GM12878 (cell line): ENCODE measurements around the gene SPRY4. TPM values are rescaled to one million over a fixed set of nuclear protein-coding genes. Genes with fewer than 3 reads are reported as not detected.

Experiments
- ATAC-seq: fragments of 200-7000 bp; cut with Tn5 transposase; 3 replicates; pipeline ENCODE4 v1.9.1; 2020; ENCODE audit warnings: mild to moderate bottlenecking, moderate library complexity
- BruUV-seq: library from RNA; stranded (reverse); fragments of 400-500 nt; replicated peaks from 2 replicates; lab custom pipeline; 2021; lab: Mats Ljungman, UMichigan
- CTCF ChIA-PET: fragments of 300-600 bp; sonication (Branson Sonifier 250); formaldehyde crosslinking; extraction: SDS; loops from one replicate; lab custom pipeline; 2021; ENCODE audit warnings: inconsistent platforms; lab: Yijun Ruan, JAX
- POLR2A ChIA-PET: fragments of 350-600 bp; formaldehyde crosslinking; extraction: SDS; loops from one replicate; lab custom pipeline; 2021; ENCODE audit warnings: inconsistent platforms; lab: Charles Lee
- RAD21 ChIA-PET: fragments of 300-600 bp; sonication (Branson Sonifier 250); formaldehyde crosslinking; loops from one replicate; lab custom pipeline; 2023; ENCODE audit warnings: antibody characterized with exemption; ENCODE audit not compliant: unreplicated experiment; lab: Charles Lee
- SMC1A ChIA-PET: fragments of 300-600 bp; sonication (Branson Sonifier 250); formaldehyde crosslinking; loops from one replicate; lab custom pipeline; 2023; ENCODE audit not compliant: unreplicated experiment, uncharacterized antibody; lab: Charles Lee
- DNase-seq: peaks from one replicate; pipeline ENCODE4 v3.0.0-alpha.2; 2011; ENCODE audit warnings: low read depth, low spot score
- FAIRE-seq: peaks from 3 replicates; lab custom pipeline; 2011; peaks lifted over from hg19 to GRCh38; lab: Jason Lieb, UNC
- H2AFZ ChIP-seq: 2 replicates; pipeline ENCODE4 v1.6.0; 2011; ENCODE audit warnings: low read depth, low read length, control low read depth; ENCODE audit not compliant: control insufficient read depth
- H3K27ac ChIP-seq: 2 replicates; pipeline ENCODE4 v1.5.1; 2011; ENCODE audit warnings: control low read depth; ENCODE audit not compliant: control insufficient read depth, insufficient read depth
- H3K27me3 ChIP-seq, 2 experiments: replicated peaks in 1 of 2; 2 replicates each; pipeline versions ENCODE4 v1.6.0 to v1.6.1; 2011; ENCODE audit warnings: low read length in 1 of 2; ENCODE audit not compliant: control insufficient read depth in 2 of 2, insufficient read depth in 2 of 2
- H3K36me3 ChIP-seq, 2 experiments: 2 replicates each; pipeline ENCODE4 v1.5.1; 2011; ENCODE audit warnings: low read length in 1 of 2; ENCODE audit not compliant: control insufficient read depth in 2 of 2, insufficient read depth in 2 of 2
- H3K4me1 ChIP-seq: 2 replicates; pipeline ENCODE4 v1.6.1; 2011; ENCODE audit warnings: mild to moderate bottlenecking, low read length, moderate library complexity, mixed read lengths; ENCODE audit not compliant: control insufficient read depth, insufficient read depth
- H3K4me2 ChIP-seq: 2 replicates; pipeline ENCODE4 v1.6.0; 2011; ENCODE audit warnings: control low read depth; ENCODE audit not compliant: control insufficient read depth, insufficient read depth
- H3K4me3 ChIP-seq: fragments of 200-600 bp; sonication (generic); 2 replicates; pipeline ENCODE4 v1.5.1; 2016
- H3K79me2 ChIP-seq: 2 replicates; pipeline ENCODE4 v1.6.0; 2011; ENCODE audit warnings: low read length; ENCODE audit not compliant: control insufficient read depth, insufficient read depth
- H3K9ac ChIP-seq: 2 replicates; pipeline ENCODE4 v1.8.0; 2011; ENCODE audit warnings: low read length, control low read depth, mixed read lengths; ENCODE audit not compliant: control insufficient read depth, insufficient read depth
- H3K9me3 ChIP-seq: replicated peaks from 3 replicates; pipeline ENCODE4 v1.5.1; 2011; ENCODE audit warnings: mild to moderate bottlenecking, low read length; ENCODE audit not compliant: control insufficient read depth, insufficient read depth
- H4K20me1 ChIP-seq: 2 replicates; pipeline ENCODE4 v1.6.0; 2011; ENCODE audit not compliant: control insufficient read depth, insufficient read depth
- BCL3 ChIP-seq: IDR thresholded peaks from 2 replicates; pipeline ENCODE4 v1.6.1; 2011; ENCODE audit warnings: borderline replicate concordance, low read depth, mild to moderate bottlenecking, moderate library complexity, low read length; ENCODE audit not compliant: insufficient read depth, poor library complexity, severe bottlenecking
- BCLAF1 ChIP-seq: fragments of 450-650 bp; IDR thresholded peaks from 2 replicates; pipeline ENCODE4 v1.6.1; 2017; ENCODE audit warnings: antibody characterized with exemption, mild to moderate bottlenecking, moderate library complexity
- CHD4 ChIP-seq: fragments of 200-600 bp; sonication (generic); IDR thresholded peaks from 2 replicates; pipeline ENCODE4 v1.6.1; 2016; ENCODE audit warnings: mild to moderate bottlenecking
- FOS ChIP-seq: IDR thresholded peaks from 3 replicates; pipeline ENCODE4 v1.6.1; 2011; ENCODE audit warnings: borderline replicate concordance; ENCODE audit not compliant: insufficient read length; ENCODE audit errors: extremely low read depth
- GATAD2B ChIP-seq: fragments of 450-650 bp; conservative IDR thresholded peaks from 2 replicates; pipeline ENCODE4 v1.6.1; 2017; ENCODE audit warnings: low read depth, mild to moderate bottlenecking, moderate library complexity
- MEF2B ChIP-seq: fragments of 450-650 bp; IDR thresholded peaks from 2 replicates; pipeline ENCODE4 v1.6.1; 2018; ENCODE audit warnings: mild to moderate bottlenecking, moderate library complexity; ENCODE audit not compliant: partially characterized antibody, poor library complexity, severe bottlenecking
- NR2C1 ChIP-seq: fragments of 450-650 bp; IDR thresholded peaks from 2 replicates; pipeline ENCODE4 v1.6.1; 2017; ENCODE audit warnings: antibody characterized with exemption, mild to moderate bottlenecking, moderate library complexity
- NR2C2 ChIP-seq: IDR thresholded peaks from 2 replicates; pipeline ENCODE4 v1.6.1; 2011; ENCODE audit warnings: borderline replicate concordance, low read depth; ENCODE audit not compliant: control insufficient read depth, insufficient read length
- POU2F2 ChIP-seq: IDR thresholded peaks from 3 replicates; pipeline ENCODE4 v1.6.1; 2011; ENCODE audit warnings: low read depth, mild to moderate bottlenecking, low read length, borderline replicate concordance
- RBBP5 ChIP-seq: fragments of 200-600 bp; sonication (generic); conservative IDR thresholded peaks from 2 replicates; pipeline ENCODE4 v1.6.1; 2016
- WRNIP1 ChIP-seq: IDR thresholded peaks from 2 replicates; pipeline ENCODE4 v1.6.1; 2011; ENCODE audit warnings: low read depth, low read length, improper control_type of control experiment, borderline replicate concordance
- ZBED1 ChIP-seq: IDR thresholded peaks from 2 replicates; pipeline ENCODE4 v1.6.1; 2016; ENCODE audit warnings: borderline replicate concordance
- ZNF384 ChIP-seq: IDR thresholded peaks from 2 replicates; pipeline ENCODE4 v1.6.1; 2012; ENCODE audit warnings: low read depth, mild to moderate bottlenecking, low read length, improper control_type of control experiment, borderline replicate concordance
- WGBS: methylation state at CpG from one replicate; pipeline ENCODE4 v1.1.6; 2016; ENCODE audit warnings: low lambda C conversion rate; ENCODE audit not compliant: insufficient replicate concordance, insufficient coverage; ENCODE audit errors: missing lambda C conversion rate; 5-methylcytosine and 5-hydroxymethylcytosine counted together
- in situ Hi-C: fragments of 300-500 bp; cut with MboI; formaldehyde crosslinking; loops from 9 replicates; pipeline ENCODE4 v1.14.3; 2018; ENCODE audit warnings: mixed read lengths
- intact Hi-C: fragments of 100-400 bp; cut with micrococcal nuclease; formaldehyde crosslinking; loops from one replicate; pipeline ENCODE4 v1.14.2; 2022; ENCODE audit not compliant: unreplicated experiment
- polyA plus RNA-seq, 11 experiments: library from polyadenylated mRNA; depleted of rRNA in 4 of 11; unstranded in 6 of 11; stranded (reverse) in 5 of 11; fragments of >200 nt; fragmentation: Nextera tagmentation in 4 of 11; fragmentation: Illumina TruSeq in 1 of 11; extraction: Ambion mirVana in 4 of 11; extraction: Trizol in 1 of 11; gene quantifications; 1 replicate in 1 of 11; 2 replicates in 10 of 11; pipeline versions ENCODE4 v1.2.1 to v1.2.3, GENCODE V29; 2011 to 2016; ENCODE audit warnings: inconsistent platforms in 2 of 11, missing spikeins in 2 of 11, low read depth in 1 of 11
- total RNA-seq, 4 experiments: library from RNA; depleted of rRNA in 3 of 4; stranded (reverse); fragments of >200 nt in 3 of 4; fragmentation: Illumina TruSeq in 1 of 4; extraction: Trizol in 1 of 4; gene quantifications; 2 replicates each; pipeline versions ENCODE4 v1.2.1 to v1.2.3, GENCODE V29; 2013 to 2021
- TF ChIP-seq, protein P1 (sequence below): fragments of 450-650 bp; IDR thresholded peaks from 2 replicates; pipeline ENCODE4 v1.6.1; 2014; ENCODE audit warnings: mild to moderate bottlenecking
- TF ChIP-seq, protein P2 (sequence below): IDR thresholded peaks from 2 replicates; pipeline ENCODE4 v1.6.1; 2012; ENCODE audit warnings: mild to moderate bottlenecking, low read depth, low read length

SPRY4 gene
- total and polyA plus RNA-seq, 10 of the 15 experiments (the other 5 are each of a cell fraction or from before 2014, with no cell fraction given), result 0.04 to 1.4 (median 0.18) TPM; not detected in 1

DNA sequence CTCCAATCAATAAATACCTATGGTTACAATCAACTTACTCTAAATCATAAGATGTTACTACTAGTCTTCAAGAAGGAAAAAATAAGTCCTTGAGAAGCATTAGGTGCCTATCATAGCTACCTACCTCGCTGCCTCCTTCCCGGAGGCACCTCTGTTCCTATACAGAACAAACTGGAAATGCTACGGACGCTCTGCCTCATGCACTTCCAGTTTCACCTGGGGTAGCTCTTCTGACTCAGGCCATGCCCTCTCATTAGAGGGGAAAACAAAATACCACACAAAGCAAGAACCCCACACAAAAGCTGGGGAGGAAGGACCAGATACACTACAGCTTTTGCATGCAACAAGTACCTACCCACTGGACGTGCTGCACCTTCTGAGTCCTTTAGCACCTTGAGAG, 12.4 kb downstream of the SPRY4 start:
- POLR2A ChIA-PET, result no interaction called here
- Histone ChIP-seq H3K4me2 (no peak overlapping the region), H3K9me3 (no peaks in the 10 kb centered on the region), H3K36me3 (no peaks in the 10 kb centered on the region; a peak in 1 of 4 replicates), H3K9ac (no peak overlapping the region), H3K4me1 (peaks cover 13% of the 10 kb centered on the region), H3K79me2 (no peaks in the 10 kb centered on the region; the same call in 1 of the 2 replicates), H3K4me3 (no peak overlapping the region), H2AFZ (no peak overlapping the region), H3K27ac (no peak overlapping the region), H4K20me1 (no peaks in the 10 kb centered on the region), H3K27me3 (no peaks in the 10 kb centered on the region)
- RAD21 ChIA-PET, result interaction anchor here (1.0 kb wide), 1 partner anchor 8 kb away, joined by 3 read pairs; no protein-coding TSS in a partner anchor
- no TSS peak for BruUV-seq
- ATAC-seq, result peak; percentile 18; the same call in 1 of the 3 replicates
- FAIRE-seq, result no peak
- no peak for DNase-seq
- intact Hi-C loops, result no loop called here
- in situ Hi-C loops, result no loop called here
- 81% methylated on average over 5 of the region's 5 CpGs for WGBS
- SMC1A ChIA-PET, result interaction anchor here (0.7 to 2.7 kb wide), 4 partner anchors 8 to 16 kb away, joined by 3 to 7 read pairs (median 4); partner anchors contain the start of gene SPRY4
- CTCF ChIA-PET, result interaction anchor here (0.9 to 1.1 kb wide), 2 partner anchors 13 to 15 kb away, joined by 3 read pairs; partner anchors contain the start of gene SPRY4
- no peak for TF ChIP-seq ZBED1
- no peak for TF ChIP-seq NR2C2
- TF ChIP-seq, protein P1, sequence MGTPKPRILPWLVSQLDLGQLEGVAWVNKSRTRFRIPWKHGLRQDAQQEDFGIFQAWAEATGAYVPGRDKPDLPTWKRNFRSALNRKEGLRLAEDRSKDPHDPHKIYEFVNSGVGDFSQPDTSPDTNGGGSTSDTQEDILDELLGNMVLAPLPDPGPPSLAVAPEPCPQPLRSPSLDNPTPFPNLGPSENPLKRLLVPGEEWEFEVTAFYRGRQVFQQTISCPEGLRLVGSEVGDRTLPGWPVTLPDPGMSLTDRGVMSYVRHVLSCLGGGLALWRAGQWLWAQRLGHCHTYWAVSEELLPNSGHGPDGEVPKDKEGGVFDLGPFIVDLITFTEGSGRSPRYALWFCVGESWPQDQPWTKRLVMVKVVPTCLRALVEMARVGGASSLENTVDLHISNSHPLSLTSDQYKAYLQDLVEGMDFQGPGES, result no peak
- no peak for TF ChIP-seq NR2C1
- no peak for TF ChIP-seq MEF2B
- TF ChIP-seq WRNIP1, result no peak
- no peak for TF ChIP-seq CHD4
- no peak for TF ChIP-seq GATAD2B
- TF ChIP-seq, protein P2, sequence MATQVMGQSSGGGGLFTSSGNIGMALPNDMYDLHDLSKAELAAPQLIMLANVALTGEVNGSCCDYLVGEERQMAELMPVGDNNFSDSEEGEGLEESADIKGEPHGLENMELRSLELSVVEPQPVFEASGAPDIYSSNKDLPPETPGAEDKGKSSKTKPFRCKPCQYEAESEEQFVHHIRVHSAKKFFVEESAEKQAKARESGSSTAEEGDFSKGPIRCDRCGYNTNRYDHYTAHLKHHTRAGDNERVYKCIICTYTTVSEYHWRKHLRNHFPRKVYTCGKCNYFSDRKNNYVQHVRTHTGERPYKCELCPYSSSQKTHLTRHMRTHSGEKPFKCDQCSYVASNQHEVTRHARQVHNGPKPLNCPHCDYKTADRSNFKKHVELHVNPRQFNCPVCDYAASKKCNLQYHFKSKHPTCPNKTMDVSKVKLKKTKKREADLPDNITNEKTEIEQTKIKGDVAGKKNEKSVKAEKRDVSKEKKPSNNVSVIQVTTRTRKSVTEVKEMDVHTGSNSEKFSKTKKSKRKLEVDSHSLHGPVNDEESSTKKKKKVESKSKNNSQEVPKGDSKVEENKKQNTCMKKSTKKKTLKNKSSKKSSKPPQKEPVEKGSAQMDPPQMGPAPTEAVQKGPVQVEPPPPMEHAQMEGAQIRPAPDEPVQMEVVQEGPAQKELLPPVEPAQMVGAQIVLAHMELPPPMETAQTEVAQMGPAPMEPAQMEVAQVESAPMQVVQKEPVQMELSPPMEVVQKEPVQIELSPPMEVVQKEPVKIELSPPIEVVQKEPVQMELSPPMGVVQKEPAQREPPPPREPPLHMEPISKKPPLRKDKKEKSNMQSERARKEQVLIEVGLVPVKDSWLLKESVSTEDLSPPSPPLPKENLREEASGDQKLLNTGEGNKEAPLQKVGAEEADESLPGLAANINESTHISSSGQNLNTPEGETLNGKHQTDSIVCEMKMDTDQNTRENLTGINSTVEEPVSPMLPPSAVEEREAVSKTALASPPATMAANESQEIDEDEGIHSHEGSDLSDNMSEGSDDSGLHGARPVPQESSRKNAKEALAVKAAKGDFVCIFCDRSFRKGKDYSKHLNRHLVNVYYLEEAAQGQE, result no peak
- TF ChIP-seq ZNF384, result no peak
- no peak for TF ChIP-seq RBBP5
- no peak for TF ChIP-seq BCLAF1
- TF ChIP-seq FOS, result no peak
- TF ChIP-seq POU2F2, result no peak
- no peak for TF ChIP-seq BCL3
